Activated T-cell treated with anti-CD3 and anti-CD28 coated beads, Interleukin-2, amount 50 U/mL, for 72 hours (primary cell): ENCODE results near the gene MAPRE3. TPM values are rescaled to one million over a fixed set of nuclear protein-coding genes. Genes with fewer than 3 reads are reported as not detected.
A peak's percentile ranks its signal among the peaks of the same experiment; 100 is the strongest.

Experiments
- ATAC-seq, 2 donors: fragments of 150-1000 bp; cut with Tn5 transposase; replicated peaks in 1 of 2; 2 replicates each; pipeline ENCODE4 v1.10.0; 2021; ENCODE audit warnings: moderate library complexity in 2 of 2, mild to moderate bottlenecking in 1 of 2
- DNase-seq, 2 donors: peaks; one replicate each; pipeline ENCODE4 v3.0.0; 2021 to 2022; ENCODE audit warnings: mixed read lengths in 1 of 2
- H3K27ac Mint-ChIP-seq: one replicate; pipeline ENCODE4 v1.8.0; 2022; ENCODE audit warnings: mild to moderate bottlenecking, moderate library complexity, mixed read lengths
- H3K27me3 Mint-ChIP-seq: one replicate; pipeline ENCODE4 v1.8.0; 2022; ENCODE audit warnings: low read depth, mixed read lengths
- H3K36me3 Mint-ChIP-seq, 2 donors: one replicate each; pipeline ENCODE4 v1.8.0; 2022; ENCODE audit warnings: mixed read lengths in 2 of 2, mild to moderate bottlenecking in 1 of 2; ENCODE audit not compliant: insufficient read depth in 2 of 2
- H3K4me1 Mint-ChIP-seq: one replicate; pipeline ENCODE4 v1.8.0; 2022; ENCODE audit warnings: low read depth, mixed read lengths
- H3K4me3 Mint-ChIP-seq, 2 donors: one replicate each; pipeline ENCODE4 v1.8.0; 2022; ENCODE audit warnings: mild to moderate bottlenecking in 2 of 2, mixed read lengths in 2 of 2, moderate library complexity in 2 of 2
- H3K9me3 Mint-ChIP-seq, 2 donors: one replicate each; pipeline ENCODE4 v1.8.0; 2022; ENCODE audit warnings: mixed read lengths in 2 of 2
- total RNA-seq, 2 donors: library from RNA; stranded (reverse); gene quantifications; one replicate each; pipeline ENCODE4 v1.2.3, GENCODE V29; 2022

The MAPRE3 gene
- total RNA-seq, 2 donors from 2014 or later = 4.8 to 5.3 TPM

DNA sequence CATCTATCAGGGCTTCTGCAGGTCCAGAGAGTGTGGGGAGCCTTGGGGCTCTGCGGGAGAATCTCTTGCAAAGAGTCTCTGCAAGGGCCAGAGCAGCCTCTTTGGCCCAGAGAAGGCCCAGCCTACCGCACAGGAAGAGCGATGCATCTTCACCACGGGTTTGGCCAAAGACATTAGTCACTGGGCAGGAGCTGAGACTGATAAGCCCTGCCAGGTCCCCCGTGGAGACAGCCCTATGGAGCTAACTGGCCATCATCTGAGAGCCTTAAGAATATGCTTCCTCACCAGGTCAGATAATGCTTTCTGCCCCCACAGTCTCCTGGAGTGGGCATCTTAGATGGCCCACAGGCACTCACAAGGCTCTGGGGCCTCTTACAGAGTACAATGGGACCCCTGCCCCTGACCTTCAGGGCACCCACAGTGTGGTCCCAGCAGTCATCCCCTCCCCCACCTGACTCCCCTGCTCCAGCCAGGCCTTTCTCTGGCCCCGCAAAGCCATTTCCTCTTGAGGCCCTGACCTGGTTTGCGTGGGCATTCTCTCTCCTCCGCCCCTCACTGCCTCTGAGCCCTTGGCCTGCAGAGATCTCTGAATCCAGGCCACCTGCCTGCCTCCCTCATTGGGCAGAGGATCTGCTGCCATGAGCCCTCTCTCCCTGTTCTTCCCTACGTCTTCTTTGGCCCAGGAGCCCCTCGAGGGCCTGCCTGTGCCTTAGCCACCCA, 31.9 kb upstream of the MAPRE3 start:
- Mint-ChIP-seq H3K27me3 (peaks cover 23% of the 10 kb centered on the region), H3K9me3 (no peaks in the 10 kb centered on the region), H3K4me1 (peaks cover 7% of the 10 kb centered on the region), H3K27ac (no peak overlapping the region), H3K36me3 (no peaks in the 10 kb centered on the region), H3K4me3 (no peak overlapping the region)
- ATAC-seq = no peak
- no peak for DNase-seq

DNA sequence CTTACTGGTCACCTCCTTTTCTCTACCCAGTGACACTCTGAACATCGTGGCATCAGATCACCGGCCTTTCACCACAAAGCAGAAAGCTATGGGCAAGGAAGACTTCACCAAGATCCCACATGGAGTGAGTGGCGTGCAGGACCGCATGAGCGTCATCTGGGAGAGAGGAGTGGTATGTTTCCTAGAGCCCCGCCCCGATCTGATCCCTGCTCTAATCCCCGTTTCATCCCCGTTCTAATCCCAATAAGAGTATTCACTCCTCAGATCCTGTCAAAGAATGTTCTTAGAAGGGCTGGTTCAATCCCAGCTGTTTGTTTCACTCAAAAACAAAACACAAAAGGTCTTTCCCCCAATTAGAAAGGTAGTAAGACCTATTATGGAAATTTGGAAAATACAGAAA, 30.4 kb upstream of the MAPRE3 start:
- peaks cover 7% of the 10 kb centered on the region for H3K4me1 Mint-ChIP-seq
- H3K9me3 Mint-ChIP-seq = no peaks in the 10 kb centered on the region
- H3K36me3 Mint-ChIP-seq = no peaks in the 10 kb centered on the region
- no peak overlapping the region for H3K4me3 Mint-ChIP-seq
- H3K27ac Mint-ChIP-seq = no peak overlapping the region
- no peak for DNase-seq
- ATAC-seq = no peak
- H3K27me3 Mint-ChIP-seq = peaks cover 20% of the 10 kb centered on the region

- no peak for ATAC-seq
- Mint-ChIP-seq H3K27me3 (peaks cover 15% of the 10 kb centered on the region), H3K4me1 (peaks cover 7% of the 10 kb centered on the region), H3K9me3 (no peaks in the 10 kb centered on the region), H3K4me3 (no peak overlapping the region), H3K27ac (no peak overlapping the region), H3K36me3 (no peaks in the 10 kb centered on the region)
- DNase-seq = no peak
Measured at GRCh38 chr2:26941486-26941885, 29.0 kb upstream of the MAPRE3 start.

DNA sequence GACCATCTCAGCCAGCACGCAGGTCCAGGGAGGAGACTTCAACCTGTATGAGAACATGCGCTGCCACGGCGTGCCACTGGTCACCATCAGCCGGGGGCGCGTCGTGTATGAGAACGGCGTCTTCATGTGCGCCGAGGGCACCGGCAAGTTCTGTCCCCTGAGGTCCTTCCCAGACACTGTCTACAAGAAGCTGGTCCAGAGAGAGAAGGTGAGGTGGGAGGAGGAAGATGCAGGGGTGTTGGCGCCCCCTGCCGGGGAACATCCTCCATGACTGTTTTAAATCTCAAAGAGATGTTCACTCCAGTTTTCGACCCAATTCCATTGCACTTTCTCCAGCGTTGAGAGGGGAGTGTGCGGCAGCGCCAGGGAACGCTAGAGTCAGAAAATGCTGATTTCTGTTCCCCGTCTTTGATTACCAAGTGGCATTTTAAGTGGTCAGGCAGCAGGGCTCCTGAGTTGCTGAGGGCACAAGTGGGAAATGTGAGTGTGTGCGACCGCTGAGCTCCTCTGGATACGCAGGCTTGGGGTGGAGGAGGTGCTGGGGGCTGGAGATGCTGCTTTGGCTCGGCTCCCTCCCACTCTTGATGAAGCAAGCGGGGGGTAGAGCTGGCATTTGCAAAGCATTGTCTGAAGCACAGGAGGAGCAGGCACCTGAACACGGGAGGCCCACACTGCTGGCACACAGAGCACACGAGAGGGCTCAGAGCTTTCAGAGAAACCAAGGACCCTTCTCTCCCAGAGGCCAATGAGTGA, 27.7 kb upstream of the MAPRE3 start:
- peaks cover 15% of the 10 kb centered on the region for H3K27me3 Mint-ChIP-seq
- ATAC-seq (peak; percentile 49 to 52), DNase-seq (peak; percentile 64 to 72)
- peaks cover 7% of the 10 kb centered on the region for H3K4me1 Mint-ChIP-seq
- no peak overlapping the region for H3K4me3 Mint-ChIP-seq
- no peak overlapping the region for H3K27ac Mint-ChIP-seq
- H3K9me3 Mint-ChIP-seq = no peaks in the 10 kb centered on the region
- H3K36me3 Mint-ChIP-seq = no peaks in the 10 kb centered on the region

GRCh38 chr2:26945991-26946750, 24.3 kb upstream of the MAPRE3 start:
- no peak overlapping the region for H3K27ac Mint-ChIP-seq

GRCh38 chr2:26946841-26947784, 23.3 kb upstream of the MAPRE3 start:
- DNase-seq (no peak), ATAC-seq (no peak)
- Mint-ChIP-seq H3K9me3 (no peaks in the 10 kb centered on the region), H3K36me3 (no peaks in the 10 kb centered on the region), H3K27me3 (peaks cover 6% of the 10 kb centered on the region), H3K4me1 (peaks cover 7% of the 10 kb centered on the region), H3K27ac (no peak overlapping the region), H3K4me3 (no peak overlapping the region)

More at GRCh38 chr2:26945991-26946750, 24.3 kb upstream of the MAPRE3 start:
- ATAC-seq = no peak
- Mint-ChIP-seq H3K4me3 (no peak overlapping the region), H3K36me3 (no peaks in the 10 kb centered on the region), H3K27me3 (peaks cover 6% of the 10 kb centered on the region), H3K4me1 (peaks cover 7% of the 10 kb centered on the region), H3K9me3 (no peaks in the 10 kb centered on the region)
- DNase-seq = no peak

DNA sequence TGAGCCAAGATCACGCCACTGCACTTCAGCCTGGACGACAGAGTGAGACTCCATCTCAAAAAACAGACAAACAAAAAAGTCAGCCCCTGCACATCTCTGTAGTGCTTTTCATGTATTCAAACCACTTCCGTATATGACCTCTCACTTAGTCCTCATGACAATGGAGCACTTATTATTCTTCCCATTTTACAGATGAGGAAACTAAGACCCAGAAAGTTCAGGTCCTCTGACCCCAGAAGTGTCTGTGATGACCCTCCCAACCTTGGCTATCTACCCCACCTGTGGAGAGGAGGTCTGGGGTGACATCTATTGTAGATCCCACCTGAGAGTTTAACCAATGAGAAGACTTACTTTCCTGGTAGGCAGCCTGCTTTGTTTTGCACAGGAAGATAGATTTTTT, 21.6 kb upstream of the MAPRE3 start:
- Mint-ChIP-seq H3K4me1 (no peaks in the 10 kb centered on the region), H3K27me3 (no peaks in the 10 kb centered on the region), H3K36me3 (no peaks in the 10 kb centered on the region), H3K4me3 (no peak overlapping the region), H3K9me3 (no peaks in the 10 kb centered on the region), H3K27ac (no peak overlapping the region)
- no peak for DNase-seq
- ATAC-seq = no peak

DNA sequence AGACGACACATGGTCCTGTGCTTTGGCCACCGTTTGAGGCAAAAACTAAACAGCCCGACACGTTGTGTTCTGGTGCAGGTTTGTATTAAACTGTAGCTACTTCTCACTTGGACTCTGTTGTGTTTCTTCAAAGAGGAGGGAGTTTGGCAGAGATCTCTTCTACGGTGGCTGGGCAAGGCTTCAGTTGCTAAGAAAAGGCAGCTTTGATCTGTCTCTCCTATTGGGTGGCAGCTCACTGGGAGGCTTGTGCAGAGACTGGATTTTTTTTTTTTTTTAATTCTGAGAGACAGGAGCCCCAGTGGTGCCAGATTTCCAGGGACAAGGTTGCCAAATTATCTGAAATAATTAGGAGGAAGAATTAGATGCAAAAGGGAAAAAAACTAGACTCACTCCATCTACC, 20.2 kb upstream of the MAPRE3 start:
- H3K27ac Mint-ChIP-seq = no peak overlapping the region
- no peaks in the 10 kb centered on the region for H3K4me1 Mint-ChIP-seq
- no peaks in the 10 kb centered on the region for H3K9me3 Mint-ChIP-seq
- no peaks in the 10 kb centered on the region for H3K27me3 Mint-ChIP-seq
- no peak overlapping the region for H3K4me3 Mint-ChIP-seq
- ATAC-seq = no peak
- no peak for DNase-seq
- no peaks in the 10 kb centered on the region for H3K36me3 Mint-ChIP-seq

DNA sequence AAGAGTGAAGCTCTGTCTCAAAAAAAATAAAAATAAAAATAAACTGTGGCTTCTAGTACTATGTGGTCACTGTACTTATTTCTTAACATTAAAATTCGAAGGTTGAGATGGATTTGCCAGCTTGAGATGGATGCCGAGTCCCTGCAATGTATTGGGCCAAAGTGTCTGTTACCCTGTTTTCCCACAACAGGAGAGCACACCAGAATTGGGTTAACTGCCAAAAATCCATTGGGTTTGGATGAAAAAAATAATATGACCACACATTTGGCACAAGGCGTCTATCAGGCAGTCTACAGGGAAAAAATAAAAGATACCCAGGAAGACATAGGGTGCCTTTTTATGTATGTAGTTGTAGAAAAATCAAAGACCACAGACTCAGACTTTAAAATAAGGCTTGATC, 19.2 kb upstream of the MAPRE3 start:
- Mint-ChIP-seq H3K4me3 (no peak overlapping the region), H3K4me1 (no peaks in the 10 kb centered on the region), H3K27ac (no peak overlapping the region), H3K27me3 (no peaks in the 10 kb centered on the region), H3K9me3 (no peaks in the 10 kb centered on the region), H3K36me3 (no peaks in the 10 kb centered on the region)
- ATAC-seq = no peak
- DNase-seq = no peak

GRCh38 chr2:26952374-26952773, 18.1 kb upstream of the MAPRE3 start:
- no peaks in the 10 kb centered on the region for H3K36me3 Mint-ChIP-seq

DNA sequence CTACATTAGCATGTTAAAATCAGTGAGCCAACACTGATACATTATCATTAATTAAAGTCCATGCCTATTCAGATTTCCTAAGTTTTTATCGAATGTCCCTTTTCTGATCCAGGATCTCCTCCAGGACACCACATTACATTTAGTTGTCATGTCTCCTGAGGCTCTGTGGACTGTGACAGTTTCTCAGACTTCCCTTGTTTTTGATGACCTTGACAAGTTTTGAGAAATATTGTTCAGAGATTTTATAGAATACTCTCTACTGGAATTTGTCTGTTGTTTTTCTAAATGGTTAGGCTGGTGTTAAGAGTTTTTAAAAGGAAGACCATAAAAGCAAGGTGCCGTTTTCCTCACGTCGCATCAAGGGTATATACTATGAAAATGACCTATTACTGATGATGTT, 16.3 kb upstream of the MAPRE3 start:
- no peak for ATAC-seq
- no peak for DNase-seq
- Mint-ChIP-seq H3K4me3 (no peak overlapping the region), H3K4me1 (no peaks in the 10 kb centered on the region), H3K27me3 (peaks cover 7% of the 10 kb centered on the region), H3K36me3 (no peaks in the 10 kb centered on the region), H3K9me3 (no peaks in the 10 kb centered on the region), H3K27ac (no peak overlapping the region)

More at GRCh38 chr2:26952374-26952773, 18.1 kb upstream of the MAPRE3 start:
- no peaks in the 10 kb centered on the region for H3K9me3 Mint-ChIP-seq
- no peak overlapping the region for H3K4me3 Mint-ChIP-seq
- ATAC-seq (no peak), DNase-seq (no peak)
- H3K27me3 Mint-ChIP-seq = peaks cover 4% of the 10 kb centered on the region
- H3K27ac Mint-ChIP-seq = no peak overlapping the region
- H3K4me1 Mint-ChIP-seq = no peaks in the 10 kb centered on the region

DNA sequence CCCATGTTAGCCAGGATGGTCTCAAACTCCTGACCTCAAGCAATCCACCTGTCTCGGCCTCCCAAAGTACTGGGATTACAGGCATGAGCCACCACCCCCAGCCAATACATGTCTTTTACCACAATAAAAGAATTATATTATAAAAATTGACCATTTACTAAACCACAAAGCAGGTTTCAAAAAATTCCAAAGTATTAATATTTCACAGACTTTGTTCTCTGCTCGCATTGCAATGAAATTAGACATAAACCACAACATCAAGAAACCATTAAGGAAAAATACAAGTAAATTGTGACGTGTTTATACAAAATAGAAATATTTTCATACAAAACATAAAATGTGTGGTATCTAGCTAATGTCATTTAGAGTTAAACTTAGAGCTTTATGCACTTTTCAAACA, 13.4 kb upstream of the MAPRE3 start:
- H3K36me3 Mint-ChIP-seq = no peaks in the 10 kb centered on the region
- no peak overlapping the region for H3K4me3 Mint-ChIP-seq
- H3K27ac Mint-ChIP-seq = no peak overlapping the region
- ATAC-seq (no peak), DNase-seq (no peak)
- H3K9me3 Mint-ChIP-seq = no peaks in the 10 kb centered on the region
- H3K27me3 Mint-ChIP-seq = peaks cover 15% of the 10 kb centered on the region
- no peaks in the 10 kb centered on the region for H3K4me1 Mint-ChIP-seq
